ENCODE data around the gene GABBR1.

The GABBR1 gene

DNA sequence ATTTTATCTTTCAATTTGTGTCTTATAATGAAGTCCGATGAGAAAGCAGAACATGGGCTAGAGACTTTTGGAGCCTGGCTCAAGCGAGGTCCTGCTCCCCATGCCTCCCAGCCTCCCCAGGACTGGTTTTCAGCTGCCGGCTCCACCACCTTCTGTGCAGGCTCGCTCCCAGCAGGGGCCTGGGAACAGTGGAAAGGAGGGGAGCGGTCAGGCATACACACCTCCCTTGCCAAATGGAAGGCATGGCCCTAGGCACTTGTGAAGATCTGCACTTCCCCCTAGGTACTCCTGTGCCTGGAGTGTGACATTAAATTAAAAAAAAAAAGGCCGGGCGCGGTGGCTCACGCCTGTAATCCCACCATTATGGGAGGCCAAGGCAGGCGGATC lies 19.2 kb upstream of the GABBR1 start:
- no peak for DNase-seq

DNA sequence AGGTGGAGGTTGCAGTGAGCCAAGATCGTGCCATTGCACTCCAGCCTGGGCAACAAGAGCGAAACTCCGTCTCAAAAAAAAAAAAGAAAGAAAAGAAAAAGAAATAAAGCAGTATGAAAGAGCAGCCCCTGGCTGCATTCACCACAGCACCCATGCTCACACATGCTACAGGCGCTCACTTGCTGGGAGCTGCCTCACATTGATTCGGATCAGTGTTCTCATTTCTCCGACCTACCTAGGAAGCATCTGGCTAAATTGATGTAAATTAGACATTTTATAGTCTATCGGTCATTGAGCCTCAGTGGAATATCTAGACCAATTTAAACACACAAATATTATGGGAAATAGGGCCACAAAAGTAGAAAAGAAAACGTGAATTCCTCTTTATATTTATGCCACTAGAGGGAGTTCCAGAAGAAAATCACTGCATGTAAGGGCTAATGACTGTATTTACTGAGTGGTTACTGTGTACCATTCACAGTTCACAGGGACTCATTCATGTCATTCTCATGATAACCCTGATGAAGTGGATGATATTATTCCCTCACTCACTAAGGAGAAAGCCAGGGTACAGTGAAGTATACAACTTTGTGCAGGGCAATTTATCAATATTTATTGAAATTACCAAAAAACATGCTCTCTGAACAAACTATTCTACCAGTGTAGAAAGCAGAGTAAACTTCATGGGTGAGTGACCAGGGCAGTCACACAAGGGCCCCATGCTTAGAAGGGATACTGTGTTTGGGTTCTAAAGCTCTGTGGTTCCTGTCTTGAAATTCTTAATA lies 18.6 kb upstream of the GABBR1 start:
- DNase-seq: no peak

- DNase-seq: peak; percentile 99
Observed at GRCh38 chr6:29649701-29650673, 17.0 kb upstream of the GABBR1 start.

- DNase-seq: no peak
Observed at GRCh38 chr6:29647927-29648642, 15.1 kb upstream of the GABBR1 start.

DNA sequence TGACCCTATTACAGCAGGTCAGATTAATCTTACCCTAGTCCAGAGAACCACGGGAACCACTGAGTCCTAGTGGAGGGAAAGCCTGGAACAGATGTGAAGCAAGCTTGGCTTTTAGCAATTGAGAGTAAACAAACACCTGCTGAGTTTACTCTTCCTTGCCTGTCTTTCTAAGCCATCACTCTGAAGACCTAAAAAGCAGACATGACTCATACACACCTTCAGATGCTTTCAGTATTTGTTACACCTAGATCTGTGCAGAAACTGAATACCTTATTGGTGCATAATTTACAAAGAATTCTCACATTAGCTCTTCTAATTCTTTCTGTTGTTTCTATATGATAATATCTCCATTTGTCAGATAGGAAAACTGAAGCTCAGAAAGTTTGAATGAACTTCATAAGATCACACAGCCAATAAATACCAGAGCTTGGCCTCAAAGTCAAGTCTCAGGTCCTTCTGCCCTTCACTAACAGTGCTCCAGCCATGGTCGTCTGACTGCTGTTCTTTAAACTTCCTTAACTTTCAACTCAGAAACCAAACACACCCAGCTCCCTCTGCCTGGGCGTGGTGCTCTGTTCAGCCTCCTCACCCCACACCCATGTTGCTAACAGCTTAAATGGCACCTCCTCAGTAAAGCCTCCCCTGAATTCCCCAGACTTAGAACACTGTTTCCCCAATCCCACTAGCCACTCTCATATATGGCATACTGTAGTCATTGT lies 8.6 kb upstream of the GABBR1 start:
- DNase-seq: peak; percentile 25

DNA sequence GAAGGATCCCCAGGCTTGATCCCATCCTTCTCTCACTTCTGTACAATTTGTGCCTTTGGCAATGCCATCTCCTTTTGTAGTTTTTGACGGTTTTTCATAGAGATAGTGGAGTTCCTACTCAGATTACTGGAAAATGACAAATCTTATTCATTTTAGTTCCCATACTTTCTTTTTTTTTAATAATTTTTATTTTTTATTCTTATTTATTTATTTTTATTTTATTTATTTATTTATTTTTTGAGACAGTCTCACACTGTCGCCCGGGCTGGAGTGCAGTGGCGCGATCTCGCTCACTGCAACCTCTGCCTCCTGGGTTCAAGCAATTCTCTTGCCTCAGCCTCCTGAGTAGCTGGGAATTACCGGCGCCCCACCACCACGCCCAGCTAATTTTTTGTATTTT lies 4.3 kb upstream of the GABBR1 start:
- no peak for DNase-seq

DNA sequence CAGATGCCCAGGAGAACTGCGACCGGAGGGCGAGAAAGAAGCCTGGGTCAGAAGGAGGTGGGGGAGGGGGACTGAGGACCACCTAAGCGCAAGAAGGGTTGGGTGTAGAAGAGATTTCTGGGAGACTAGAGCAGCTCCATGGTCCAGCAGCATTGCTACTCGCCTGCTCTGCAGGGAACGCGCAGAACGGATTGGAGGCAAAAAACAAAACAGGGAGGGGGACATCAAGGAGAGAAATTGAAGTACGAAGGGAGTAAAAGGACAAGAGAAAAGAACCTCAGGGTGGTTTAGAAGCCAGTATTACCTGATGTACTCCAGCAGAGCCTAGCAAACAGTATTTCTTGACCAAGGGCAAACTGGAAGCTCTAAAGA lies 537 bp upstream of the GABBR1 start:
- DNase-seq: no peak

GRCh38 chr6:29631860-29632731 lies 887 bp downstream of the GABBR1 start:
- peak; percentile 68 for DNase-seq

GRCh38 chr6:29631209-29631810 lies 1.7 kb downstream of the GABBR1 start:
- no peak for DNase-seq

DNA sequence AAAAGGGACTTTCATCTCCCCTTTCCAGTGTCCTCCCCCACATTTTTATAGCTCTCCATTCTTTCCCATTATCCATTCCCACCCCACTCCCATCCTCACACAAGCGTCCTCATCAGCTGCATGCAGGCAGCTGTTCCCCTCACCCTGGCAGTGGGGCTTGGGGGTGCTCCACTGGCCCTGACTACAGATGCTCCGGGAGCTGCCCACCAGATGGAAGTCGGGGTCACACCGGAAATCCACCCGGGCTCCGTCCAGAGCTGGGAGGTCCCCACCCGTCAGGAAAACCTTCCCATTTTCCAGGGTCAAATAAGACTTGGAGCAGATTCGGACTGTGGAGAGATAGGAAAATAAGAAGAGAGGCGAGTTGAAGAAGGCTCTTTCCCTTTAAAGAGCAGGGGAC lies 2.7 kb downstream of the GABBR1 start:
- no peak for DNase-seq

DNA sequence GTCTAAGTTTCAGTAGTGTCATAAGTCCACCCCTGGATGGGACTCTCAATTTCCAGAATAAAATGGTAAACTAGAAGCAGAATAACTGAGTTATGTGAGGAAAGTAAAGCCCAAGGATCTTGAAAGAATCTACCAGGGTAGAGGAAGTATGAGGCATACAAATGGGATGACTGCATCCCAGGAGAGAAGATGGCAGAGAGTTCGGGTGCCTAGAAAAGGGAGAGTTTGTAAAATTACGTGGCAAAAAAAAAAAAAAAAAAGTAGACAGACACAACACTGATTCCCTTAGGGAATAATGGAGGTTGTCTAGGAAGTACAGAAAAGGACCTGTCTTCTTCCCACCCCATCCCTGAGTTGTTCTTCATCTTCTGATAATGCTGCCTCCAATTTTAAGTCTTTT lies 3.4 kb downstream of the GABBR1 start:
- DNase-seq: no peak

DNA sequence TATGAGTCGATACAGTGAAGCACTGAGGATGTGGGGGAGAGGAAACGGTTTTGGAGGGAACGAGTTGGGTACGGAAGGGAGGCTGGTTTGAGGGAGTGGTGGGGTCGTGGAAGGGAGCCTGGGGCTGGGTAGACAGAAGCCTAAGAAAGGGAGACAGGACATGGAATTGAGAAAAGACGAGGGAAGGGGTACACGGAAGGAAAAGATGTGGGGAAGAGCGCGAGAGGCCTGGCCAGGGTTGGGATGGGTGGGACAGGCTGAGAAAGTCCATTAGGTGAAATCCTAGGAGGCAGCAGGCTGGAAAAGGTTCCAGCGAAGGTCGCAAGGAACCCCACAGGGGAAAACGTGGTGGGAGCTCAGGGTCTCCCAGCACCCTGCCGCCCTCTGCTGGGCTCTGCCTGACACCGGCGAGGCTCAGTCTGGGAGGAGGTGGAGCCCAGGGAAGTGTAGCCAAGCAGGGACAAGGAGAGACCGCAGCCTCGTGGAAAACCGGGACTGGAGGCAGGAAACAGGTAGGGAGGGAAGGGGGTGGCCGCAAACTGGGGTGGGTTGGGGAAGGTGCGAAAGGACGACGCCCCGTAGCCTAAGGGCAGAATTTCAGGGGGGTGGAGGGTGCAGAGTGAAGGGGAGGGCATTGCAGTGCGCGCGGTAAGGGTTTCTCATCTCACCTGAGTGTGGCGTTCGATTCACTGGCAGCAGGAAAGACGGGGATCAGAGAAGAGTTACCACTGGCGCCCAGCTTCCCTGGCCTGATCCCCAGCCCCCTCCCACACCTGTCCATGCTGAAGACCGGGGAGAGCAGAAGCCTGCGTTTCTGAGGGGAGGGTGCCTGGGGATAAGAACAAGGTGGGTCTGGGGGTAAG lies 4.3 kb downstream of the GABBR1 start:
- peak; percentile 74 for DNase-seq

DNA sequence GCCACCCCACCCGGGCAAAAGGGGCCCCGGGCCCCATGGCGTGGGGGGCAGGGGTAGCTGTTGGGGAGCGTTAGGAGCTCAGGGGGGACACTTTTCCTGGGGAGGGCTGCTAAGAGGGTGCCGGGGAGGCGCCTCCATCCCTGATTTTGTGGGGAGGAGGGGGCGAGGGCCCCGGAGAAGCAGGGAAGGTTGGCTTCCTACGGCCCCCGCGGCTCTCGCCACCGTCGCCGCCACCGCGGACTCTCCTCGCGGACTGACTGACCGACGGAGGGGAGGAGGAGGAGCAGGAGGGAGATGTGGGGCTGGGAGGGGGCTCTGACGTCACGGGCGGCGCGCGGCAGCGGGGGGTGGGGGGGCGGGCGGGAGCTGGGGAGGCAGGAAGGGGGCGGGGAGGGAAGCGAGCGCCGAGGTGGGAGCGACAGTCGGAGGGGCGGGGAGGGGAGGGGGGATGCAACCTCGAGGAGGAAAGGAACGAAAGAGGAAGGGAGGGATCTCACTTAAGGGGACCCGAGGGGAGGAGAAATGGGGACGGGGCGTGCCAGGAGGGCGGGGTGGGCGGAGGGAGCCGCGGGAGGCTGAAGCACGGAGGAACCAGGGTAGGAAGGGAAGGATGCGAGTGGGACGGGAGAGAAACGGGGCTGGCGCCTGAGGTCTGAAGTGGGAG lies 5.1 kb downstream of the GABBR1 start:
- peak; percentile 72 for DNase-seq

DNA sequence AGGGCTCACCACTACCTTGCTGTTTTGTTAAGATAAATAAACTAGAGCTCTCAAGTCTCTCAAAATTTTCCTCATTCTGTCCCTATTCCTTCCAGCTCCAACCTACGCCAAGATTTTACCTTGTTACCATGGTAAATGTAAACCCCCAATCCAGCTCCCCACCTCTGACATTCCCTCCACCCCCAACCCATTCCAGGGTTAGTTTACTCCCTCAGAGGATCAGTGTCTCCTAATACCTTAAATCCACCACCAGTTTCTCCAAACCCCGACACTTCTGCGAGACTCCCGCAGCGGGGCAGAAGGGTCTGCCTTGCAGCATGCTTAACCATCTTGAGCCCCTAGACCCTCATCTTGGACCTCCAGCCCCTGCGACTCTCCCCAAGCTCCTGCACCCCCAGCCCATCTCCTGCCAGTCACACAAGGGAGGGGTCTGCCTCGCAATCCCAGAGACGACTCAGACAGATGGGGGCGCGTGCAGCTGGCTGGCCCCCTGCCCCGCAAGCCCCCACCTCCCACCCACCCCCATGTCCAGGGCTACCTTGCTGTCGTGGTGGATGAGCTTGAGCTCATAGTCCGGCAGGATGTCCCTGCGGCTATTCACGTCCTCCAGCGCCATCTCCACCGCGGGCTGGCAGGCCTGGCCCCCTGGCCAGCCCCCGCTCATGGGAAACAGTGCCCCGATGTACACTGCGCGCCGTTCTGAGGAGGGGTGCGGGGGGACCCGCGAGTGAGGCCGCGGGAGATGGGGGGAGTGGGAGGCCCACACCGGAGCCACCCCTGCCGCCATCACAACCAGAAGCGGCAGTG lies 5.8 kb downstream of the GABBR1 start:
- no peak for DNase-seq

GRCh38 chr6:29625337-29625930 lies 7.5 kb downstream of the GABBR1 start:
- no peak for DNase-seq

GRCh38 chr6:29624520-29624961 lies 8.4 kb downstream of the GABBR1 start:
- DNase-seq: no peak

DNA sequence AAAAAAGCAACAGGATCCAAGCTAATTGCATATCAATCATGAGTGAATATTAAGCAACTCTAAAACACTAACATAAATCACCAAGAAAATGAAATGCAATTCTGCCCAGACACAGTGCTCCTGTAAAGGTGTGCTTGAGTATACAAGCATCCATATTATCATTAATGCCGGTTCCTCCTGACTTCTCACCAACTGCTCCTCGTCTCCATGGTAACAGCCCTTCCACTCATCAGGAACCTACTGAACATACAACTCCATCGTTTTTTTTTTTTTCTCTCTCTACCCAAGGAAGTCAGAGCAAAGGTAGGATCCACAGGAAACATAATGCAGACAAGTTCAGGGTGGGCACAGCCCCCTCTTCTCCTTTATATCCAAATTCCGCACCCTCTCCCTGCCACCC lies 12.4 kb downstream of the GABBR1 start:
- DNase-seq: no peak

GRCh38 chr6:29619578-29620160 lies 13.3 kb downstream of the GABBR1 start:
- no peak for DNase-seq

Data from stimulated activated CD4-positive, alpha-beta T cell treated with anti-CD3 and anti-CD28 coated beads, Interleukin-15, amount 100 ng/mL, for 24 hours (primary cell).